Astrocyte of the spinal cord (primary cell): Measurements from ENCODE around the gene ZNF823.

ENCODE experiments used
- DNase-seq: peaks from one replicate; pipeline ENCODE4 v3.0.0; 2011; ENCODE audit warnings: low read depth, low spot score
- H3K4me3 ChIP-seq: 2 replicates; pipeline ENCODE4 v1.5.1; 2011; ENCODE audit warnings: low read depth, mild to moderate bottlenecking, low read length, moderate library complexity
- in situ Hi-C: cut with HindIII; loops from 2 replicates; pipeline ENCODE4 v1.10.0; 2017; ENCODE audit warnings: low sequenced_read_pairs
- TF ChIP-seq, protein P1 (sequence below): IDR thresholded peaks from 2 replicates; pipeline ENCODE4 v1.5.1; 2012; ENCODE audit warnings: low read depth, mild to moderate bottlenecking, low read length, inconsistent platforms

Gene ZNF823

DNA sequence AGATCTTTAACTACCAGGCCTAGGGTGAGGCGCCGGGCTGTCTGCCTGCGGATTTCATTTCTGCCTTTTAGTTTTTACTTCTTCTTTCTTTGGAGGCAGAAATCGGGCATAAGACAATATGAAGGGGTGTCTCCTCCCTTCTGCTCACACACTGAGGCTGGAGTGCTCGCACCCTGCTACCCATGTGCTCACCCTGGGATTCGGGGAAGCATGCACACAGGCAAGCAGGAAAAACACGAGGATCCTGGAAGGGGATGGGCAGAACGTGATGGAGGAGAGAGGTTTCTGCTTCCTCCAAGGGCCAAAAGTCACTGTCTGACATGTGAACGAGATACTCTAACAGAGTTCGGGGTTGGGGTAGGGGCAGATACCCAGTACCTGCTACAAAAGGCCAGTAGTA is 28.4 kb downstream of the ZNF823 start:
- in situ Hi-C loops = no loop called here
- TF ChIP-seq, protein P1, sequence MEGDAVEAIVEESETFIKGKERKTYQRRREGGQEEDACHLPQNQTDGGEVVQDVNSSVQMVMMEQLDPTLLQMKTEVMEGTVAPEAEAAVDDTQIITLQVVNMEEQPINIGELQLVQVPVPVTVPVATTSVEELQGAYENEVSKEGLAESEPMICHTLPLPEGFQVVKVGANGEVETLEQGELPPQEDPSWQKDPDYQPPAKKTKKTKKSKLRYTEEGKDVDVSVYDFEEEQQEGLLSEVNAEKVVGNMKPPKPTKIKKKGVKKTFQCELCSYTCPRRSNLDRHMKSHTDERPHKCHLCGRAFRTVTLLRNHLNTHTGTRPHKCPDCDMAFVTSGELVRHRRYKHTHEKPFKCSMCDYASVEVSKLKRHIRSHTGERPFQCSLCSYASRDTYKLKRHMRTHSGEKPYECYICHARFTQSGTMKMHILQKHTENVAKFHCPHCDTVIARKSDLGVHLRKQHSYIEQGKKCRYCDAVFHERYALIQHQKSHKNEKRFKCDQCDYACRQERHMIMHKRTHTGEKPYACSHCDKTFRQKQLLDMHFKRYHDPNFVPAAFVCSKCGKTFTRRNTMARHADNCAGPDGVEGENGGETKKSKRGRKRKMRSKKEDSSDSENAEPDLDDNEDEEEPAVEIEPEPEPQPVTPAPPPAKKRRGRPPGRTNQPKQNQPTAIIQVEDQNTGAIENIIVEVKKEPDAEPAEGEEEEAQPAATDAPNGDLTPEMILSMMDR = no peak
- H3K4me3 ChIP-seq = no peak overlapping the region
- no peak for DNase-seq

GRCh38 chr19:11708457-11708856 is 30.3 kb downstream of the ZNF823 start:
- TF ChIP-seq, protein P1 = no peak
- DNase-seq = no peak
- in situ Hi-C loops = no loop called here
- no peak overlapping the region for H3K4me3 ChIP-seq

DNA sequence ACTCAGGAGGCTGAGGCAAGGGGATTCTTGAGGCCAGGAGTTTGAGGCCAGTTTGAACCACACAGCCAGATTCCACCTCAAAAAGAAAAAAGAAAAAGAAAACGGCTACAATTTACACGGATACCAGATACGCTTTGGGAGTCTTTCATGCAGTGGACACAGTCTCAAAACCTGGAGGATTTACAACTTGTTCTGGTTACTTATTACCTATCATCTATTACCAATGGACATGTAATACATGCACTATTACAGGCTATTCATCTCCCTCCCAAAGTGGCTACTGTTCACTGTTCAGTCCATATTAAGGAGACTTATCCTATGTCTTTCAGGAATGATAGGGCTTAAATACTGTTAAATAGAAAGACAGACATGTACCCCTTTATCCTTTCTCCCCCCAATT is 33.3 kb downstream of the ZNF823 start:
- no peak overlapping the region for H3K4me3 ChIP-seq
- TF ChIP-seq, protein P1 = no peak
- in situ Hi-C loops = no loop called here
- DNase-seq = no peak

DNA sequence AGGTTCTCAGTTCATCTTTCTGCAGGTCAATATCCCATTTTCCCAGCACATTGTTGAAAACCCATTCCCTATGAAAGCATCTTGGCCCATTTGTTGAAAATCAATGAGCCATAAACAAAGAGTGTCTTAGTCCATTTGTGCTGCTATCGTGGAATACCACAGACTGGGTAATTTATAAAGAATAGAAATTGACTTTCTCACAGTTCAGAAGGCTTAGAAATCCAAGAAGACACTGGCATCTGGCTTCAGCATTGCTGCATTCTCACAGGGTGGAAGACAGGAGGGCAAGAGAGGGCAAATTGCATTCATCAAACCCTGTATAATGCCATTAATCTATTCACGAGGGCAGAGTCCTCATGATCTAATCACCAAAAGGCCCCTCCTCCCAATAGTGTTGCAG is 34.1 kb downstream of the ZNF823 start:
- DNase-seq = no peak
- TF ChIP-seq, protein P1 = no peak
- in situ Hi-C loops = no loop called here

GRCh38 chr19:11699931-11700794 is 38.6 kb downstream of the ZNF823 start:
- H3K4me3 ChIP-seq = no peak overlapping the region
- TF ChIP-seq, protein P1 = peak; percentile 77
- DNase-seq = peak; percentile 30
- in situ Hi-C loops = no loop called here

More for the DNA sequence above, 34.1 kb downstream of the ZNF823 start:
- H3K4me3 ChIP-seq = no peak overlapping the region

DNA sequence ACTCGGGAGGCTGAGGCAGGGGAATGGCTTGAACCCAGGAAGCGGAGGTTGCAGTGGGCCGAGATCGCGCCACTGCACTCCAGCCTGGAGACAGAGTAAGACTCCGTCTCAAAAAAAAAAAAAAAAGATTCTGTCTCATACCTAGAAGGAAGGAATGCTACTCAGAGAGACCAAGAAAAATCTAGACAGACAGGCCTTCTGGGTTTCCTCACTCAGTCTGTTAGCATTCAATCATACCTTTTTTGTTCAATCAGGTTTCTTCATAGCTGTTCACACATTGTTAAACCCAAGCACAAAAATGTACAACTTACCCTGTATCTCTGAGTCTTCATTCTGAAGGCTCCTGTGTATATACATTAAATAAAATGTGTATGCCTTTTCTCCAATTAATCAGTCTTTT is 40.5 kb downstream of the ZNF823 start:
- H3K4me3 ChIP-seq = no peak overlapping the region
- in situ Hi-C loops = no loop called here
- TF ChIP-seq, protein P1 = no peak
- DNase-seq = no peak
